RWPE1 (cell line): ENCODE measurements around the gene HACE1.
"Not testable (repeated sequence)": the region's sequence is repeated elsewhere in the genome, so short reads cannot be mapped to it uniquely, and the experiment has no call there.

Experiments
- CTCF ChIA-PET: fragments of 350-600 bp; sonication (Branson Sonifier 250); formaldehyde crosslinking; extraction: SDS; loops from one replicate; lab custom pipeline; 2021; lab: Yijun Ruan, JAX
- POLR2A ChIA-PET: fragments of 400-600 bp; formaldehyde crosslinking; extraction: SDS; loops from one replicate; lab custom pipeline; 2020; ENCODE audit warnings: antibody characterized with exemption; ENCODE audit not compliant: low non-redundant PET; lab: Yijun Ruan, JAX
- DNase-seq: peaks from one replicate; pipeline ENCODE4 v3.0.0; 2012; ENCODE audit warnings: low spot score
- H3K27ac ChIP-seq: fragments of 450-650 bp; 2 replicates; pipeline ENCODE4 v1.5.1; 2017
- CTCF ChIP-seq: fragments of 450-650 bp; conservative IDR thresholded peaks from 2 replicates; pipeline ENCODE4 v1.5.1; 2017; ENCODE audit warnings: low read depth, mild to moderate bottlenecking

Gene HACE1

GRCh38 chr6:104859225-104860146 lies at the start of gene HACE1:
Gene HACE1 (minus strand): TSS chr6:104859919. CDS start chr6:104859642, 277 bp downstream.
- peak; percentile 83 for DNase-seq
- ChIA-PET CTCF (interaction anchor here (0.6 to 1.1 kb wide), 4 partner anchors 9 to 867 kb away, joined by 3 read pairs; no protein-coding TSS in a partner anchor), POLR2A (interaction anchor here (0.6 kb wide), 2 partner anchors 204 to 498 kb away, joined by 3 read pairs; no protein-coding TSS in a partner anchor)
- peak within 1 kb of the TSS; percentile 75 for H3K27ac ChIP-seq
- TF ChIP-seq CTCF = no peak

- TF ChIP-seq CTCF = no peak
- no peak overlapping the region for H3K27ac ChIP-seq
- DNase-seq = no peak
- ChIA-PET CTCF (interaction anchor here (0.7 kb wide), 1 partner anchor 10 kb away, joined by 4 read pairs; no protein-coding TSS in a partner anchor), POLR2A (no interaction called here)
Measured at GRCh38 chr6:104908888-104909525, 49.3 kb upstream of the HACE1 start.

GRCh38 chr6:104908031-104908887 lies 48.5 kb upstream of the HACE1 start:
- POLR2A ChIA-PET = no interaction called here
- no peak for DNase-seq
- TF ChIP-seq CTCF = no peak
- CTCF ChIA-PET = interaction anchor here (0.7 kb wide), 1 partner anchor 9 kb away, joined by 4 read pairs; no protein-coding TSS in a partner anchor
- no peak overlapping the region for H3K27ac ChIP-seq

- POLR2A ChIA-PET, H3K27ac ChIP-seq, DNase-seq: not testable (repeated sequence)
- CTCF ChIA-PET = interaction anchor here (1.1 kb wide), 1 partner anchor 10 kb away, joined by 4 read pairs; no protein-coding TSS in a partner anchor
Measured at GRCh38 chr6:104898893-104899292, 39.2 kb upstream of the HACE1 start.

- TF ChIP-seq CTCF = peak; percentile 34
- peak; percentile 14 for DNase-seq
- no peak overlapping the region for H3K27ac ChIP-seq
- ChIA-PET CTCF (interaction anchor here (0.6 kb wide), 1 partner anchor 940 kb away, joined by 3 read pairs; no protein-coding TSS in a partner anchor), POLR2A (no interaction called here)
Measured at GRCh38 chr6:104896914-104897313, 37.2 kb upstream of the HACE1 start.

GRCh38 chr6:104888066-104888465 lies 28.3 kb upstream of the HACE1 start:
- POLR2A ChIA-PET = no interaction called here
- no peak for TF ChIP-seq CTCF
- H3K27ac ChIP-seq = no peak overlapping the region
- CTCF ChIA-PET = interaction anchor here (0.7 kb wide), 1 partner anchor 51 kb away, joined by 3 read pairs; no protein-coding TSS in a partner anchor
- DNase-seq = no peak
